Vagina (tissue), 2 donors: ENCODE data around the gene SLC30A2.

Experiments used
- POLR2A ChIP-seq, 2 donors: fragments of 450-650 bp; IDR thresholded peaks; one replicate each; pipeline ENCODE4 v1.6.1; 2017; ENCODE audit warnings: antibody characterized with exemption in 2 of 2, mild to moderate bottlenecking in 2 of 2, moderate library complexity in 2 of 2
- POLR2AphosphoS5 ChIP-seq, 2 donors: sonication (generic); formaldehyde crosslinking; IDR thresholded peaks; one replicate each; pipeline ENCODE4 v1.9.0; 2017; ENCODE audit warnings: antibody characterized with exemption in 2 of 2, mild to moderate bottlenecking in 2 of 2, low read depth in 1 of 2; ENCODE audit not compliant: insufficient read depth in 1 of 2
- TF ChIP-seq, protein P1 (sequence below), 3 experiments: fragments of 450-650 bp in 2 of 3; fragments of 200-600 bp in 1 of 3; sonication (generic) in 1 of 3; IDR thresholded peaks; one replicate each; pipeline ENCODE4 v1.5.1; 2017 to 2019; ENCODE audit warnings: antibody characterized with exemption in 3 of 3, mild to moderate bottlenecking in 2 of 3, moderate library complexity in 2 of 3

DNA sequence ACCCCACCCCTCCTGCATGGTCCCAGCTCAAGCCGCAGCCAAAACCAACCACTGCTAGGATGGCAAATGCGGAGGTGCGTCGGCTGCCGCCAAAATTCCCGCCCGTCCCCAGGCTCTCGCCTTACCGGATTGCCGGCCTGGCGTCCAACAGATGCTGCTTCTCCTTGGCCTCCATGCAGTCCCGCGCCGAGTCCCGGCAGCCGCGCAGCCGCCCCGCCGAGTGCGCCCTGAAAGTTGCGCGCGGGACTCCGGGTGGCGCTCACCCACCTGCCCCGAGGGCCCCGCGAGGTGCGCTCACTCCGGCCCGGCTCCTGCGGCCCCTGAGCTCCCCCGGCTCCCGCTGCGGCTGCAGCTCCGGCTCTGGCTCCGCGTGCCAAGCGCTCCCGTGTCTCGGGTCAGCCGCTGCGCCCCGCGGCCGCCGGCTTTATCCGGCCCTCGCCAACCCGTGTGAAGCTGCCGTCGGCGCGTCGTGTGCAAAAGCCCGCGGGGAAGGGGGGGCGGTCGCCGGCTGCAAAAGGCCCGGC, at the start of gene SLC30A2:
- TF ChIP-seq POLR2A (IDR thresholded peaks at IDR 0.05), result no peak
- TF ChIP-seq, protein P1, sequence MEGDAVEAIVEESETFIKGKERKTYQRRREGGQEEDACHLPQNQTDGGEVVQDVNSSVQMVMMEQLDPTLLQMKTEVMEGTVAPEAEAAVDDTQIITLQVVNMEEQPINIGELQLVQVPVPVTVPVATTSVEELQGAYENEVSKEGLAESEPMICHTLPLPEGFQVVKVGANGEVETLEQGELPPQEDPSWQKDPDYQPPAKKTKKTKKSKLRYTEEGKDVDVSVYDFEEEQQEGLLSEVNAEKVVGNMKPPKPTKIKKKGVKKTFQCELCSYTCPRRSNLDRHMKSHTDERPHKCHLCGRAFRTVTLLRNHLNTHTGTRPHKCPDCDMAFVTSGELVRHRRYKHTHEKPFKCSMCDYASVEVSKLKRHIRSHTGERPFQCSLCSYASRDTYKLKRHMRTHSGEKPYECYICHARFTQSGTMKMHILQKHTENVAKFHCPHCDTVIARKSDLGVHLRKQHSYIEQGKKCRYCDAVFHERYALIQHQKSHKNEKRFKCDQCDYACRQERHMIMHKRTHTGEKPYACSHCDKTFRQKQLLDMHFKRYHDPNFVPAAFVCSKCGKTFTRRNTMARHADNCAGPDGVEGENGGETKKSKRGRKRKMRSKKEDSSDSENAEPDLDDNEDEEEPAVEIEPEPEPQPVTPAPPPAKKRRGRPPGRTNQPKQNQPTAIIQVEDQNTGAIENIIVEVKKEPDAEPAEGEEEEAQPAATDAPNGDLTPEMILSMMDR (IDR thresholded peaks at IDR 0.05), result no peak
- no peak for TF ChIP-seq POLR2AphosphoS5 (IDR thresholded peaks at IDR 0.05; ENCODE audit: insufficient read depth in 1 of 2, low read depth in 1 of 2)
